T-helper 1 cell treated with Interleukin-12 subunit alpha and Interleukin-12 subunit beta and Interleukin-4 antibody, amounts not matched to agents 30 μg/mL and 1 μg/mL, for 36 hours (primary cell): ENCODE results near the gene POLD3.
"Not testable (repeated sequence)": the region's sequence is repeated elsewhere in the genome, so short reads cannot be mapped to it uniquely, and the experiment has no call there.

Source experiments
- H3K27ac Mint-ChIP-seq: one replicate; pipeline ENCODE4 v1.8.0; 2021; ENCODE audit warnings: mild to moderate bottlenecking, mixed read lengths
- H3K27me3 Mint-ChIP-seq: one replicate; pipeline ENCODE4 v1.8.0; 2021; ENCODE audit warnings: low read depth, mixed read lengths
- H3K36me3 Mint-ChIP-seq: one replicate; pipeline ENCODE4 v1.8.0; 2021; ENCODE audit warnings: low read depth, mixed read lengths
- H3K4me1 Mint-ChIP-seq: one replicate; pipeline ENCODE4 v1.8.0; 2021; ENCODE audit warnings: low read depth, mixed read lengths
- H3K4me3 Mint-ChIP-seq: one replicate; pipeline ENCODE4 v1.8.0; 2021; ENCODE audit warnings: mild to moderate bottlenecking, moderate library complexity, mixed read lengths
- H3K9me3 Mint-ChIP-seq: one replicate; pipeline ENCODE4 v1.8.0; 2021; ENCODE audit warnings: mixed read lengths

The POLD3 gene

GRCh38 chr11:74639533-74639932, 47.2 kb downstream of the POLD3 start:
- no peaks in the 10 kb centered on the region for H3K9me3 Mint-ChIP-seq
- H3K27me3 Mint-ChIP-seq: no peaks in the 10 kb centered on the region
- H3K4me3 Mint-ChIP-seq: no peak overlapping the region
- no peak overlapping the region for H3K27ac Mint-ChIP-seq
- peaks cover 55% of the 10 kb centered on the region for H3K36me3 Mint-ChIP-seq
- H3K4me1 Mint-ChIP-seq: no peaks in the 10 kb centered on the region

- Mint-ChIP-seq H3K36me3 (peaks cover 47% of the 10 kb centered on the region), H3K4me3 (no peak overlapping the region), H3K27ac (no peak overlapping the region), H3K9me3 (no peaks in the 10 kb centered on the region), H3K4me1 (no peaks in the 10 kb centered on the region), H3K27me3 (no peaks in the 10 kb centered on the region)
Observed at GRCh38 chr11:74641289-74641688, 48.9 kb downstream of the POLD3 start.

- Mint-ChIP-seq H3K36me3 (peaks cover 42% of the 10 kb centered on the region), H3K27me3 (no peaks in the 10 kb centered on the region), H3K9me3 (no peaks in the 10 kb centered on the region), H3K27ac (no peak overlapping the region), H3K4me3 (no peak overlapping the region), H3K4me1 (no peaks in the 10 kb centered on the region)
Observed at GRCh38 chr11:74641905-74642304, 49.5 kb downstream of the POLD3 start.

- Mint-ChIP-seq H3K27ac (peak overlapping the region; percentile 8), H3K4me1 (no peaks in the 10 kb centered on the region), H3K27me3 (no peaks in the 10 kb centered on the region), H3K9me3 (no peaks in the 10 kb centered on the region), H3K4me3 (no peak overlapping the region), H3K36me3 (peaks cover 35% of the 10 kb centered on the region)
Observed at GRCh38 chr11:74642912-74643311, 50.5 kb downstream of the POLD3 start.

- Mint-ChIP-seq H3K36me3 (peaks cover 39% of the 10 kb centered on the region), H3K4me1 (no peaks in the 10 kb centered on the region), H3K27ac (no peak overlapping the region), H3K4me3 (no peak overlapping the region), H3K9me3 (no peaks in the 10 kb centered on the region), H3K27me3 (no peaks in the 10 kb centered on the region)
Observed at GRCh38 chr11:74644081-74644480, 51.7 kb downstream of the POLD3 start.

- H3K4me3 Mint-ChIP-seq: no peak overlapping the region
- H3K27me3 Mint-ChIP-seq: no peaks in the 10 kb centered on the region
- no peaks in the 10 kb centered on the region for H3K9me3 Mint-ChIP-seq
- H3K4me1 Mint-ChIP-seq: no peaks in the 10 kb centered on the region
- H3K36me3 Mint-ChIP-seq: peaks cover 40% of the 10 kb centered on the region
- no peak overlapping the region for H3K27ac Mint-ChIP-seq
Observed at GRCh38 chr11:74646215-74646614, 53.8 kb downstream of the POLD3 start.

- no peak overlapping the region for H3K27ac Mint-ChIP-seq
- H3K36me3 Mint-ChIP-seq: peaks cover 38% of the 10 kb centered on the region
- H3K4me3 Mint-ChIP-seq: no peak overlapping the region
- H3K9me3 Mint-ChIP-seq: no peaks in the 10 kb centered on the region
- no peaks in the 10 kb centered on the region for H3K27me3 Mint-ChIP-seq
- no peaks in the 10 kb centered on the region for H3K4me1 Mint-ChIP-seq
Observed at GRCh38 chr11:74646954-74647353, 54.6 kb downstream of the POLD3 start.

GRCh38 chr11:74647404-74647803, 55.0 kb downstream of the POLD3 start:
- H3K9me3 Mint-ChIP-seq: no peaks in the 10 kb centered on the region
- H3K4me1 Mint-ChIP-seq: no peaks in the 10 kb centered on the region
- H3K36me3 Mint-ChIP-seq: peaks cover 40% of the 10 kb centered on the region
- H3K4me3 Mint-ChIP-seq: no peak overlapping the region
- H3K27me3 Mint-ChIP-seq: no peaks in the 10 kb centered on the region
- no peak overlapping the region for H3K27ac Mint-ChIP-seq

- H3K36me3 Mint-ChIP-seq: peaks cover 39% of the 10 kb centered on the region
- H3K27ac Mint-ChIP-seq: no peak overlapping the region
- no peaks in the 10 kb centered on the region for H3K9me3 Mint-ChIP-seq
- H3K4me3 Mint-ChIP-seq: no peak overlapping the region
- H3K27me3 Mint-ChIP-seq: no peaks in the 10 kb centered on the region
- no peaks in the 10 kb centered on the region for H3K4me1 Mint-ChIP-seq
Observed at GRCh38 chr11:74647831-74648230, 55.4 kb downstream of the POLD3 start.

GRCh38 chr11:74648894-74649293, 56.5 kb downstream of the POLD3 start:
- Mint-ChIP-seq H3K27me3 (no peaks in the 10 kb centered on the region), H3K4me3 (no peak overlapping the region), H3K27ac (no peak overlapping the region), H3K36me3 (peaks cover 38% of the 10 kb centered on the region), H3K9me3 (no peaks in the 10 kb centered on the region), H3K4me1 (no peaks in the 10 kb centered on the region)

- H3K4me1 Mint-ChIP-seq: no peaks in the 10 kb centered on the region
- H3K27me3 Mint-ChIP-seq: no peaks in the 10 kb centered on the region
- no peak overlapping the region for H3K27ac Mint-ChIP-seq
- peaks cover 39% of the 10 kb centered on the region for H3K36me3 Mint-ChIP-seq
- H3K4me3 Mint-ChIP-seq: no peak overlapping the region
- no peaks in the 10 kb centered on the region for H3K9me3 Mint-ChIP-seq
Observed at GRCh38 chr11:74650498-74650897, 58.1 kb downstream of the POLD3 start.

GRCh38 chr11:74654976-74655375, 62.6 kb downstream of the POLD3 start:
- Mint-ChIP-seq H3K4me1 (no peaks in the 10 kb centered on the region), H3K4me3 (no peak overlapping the region), H3K27ac (no peak overlapping the region), H3K36me3 (peaks cover 46% of the 10 kb centered on the region), H3K27me3 (no peaks in the 10 kb centered on the region), H3K9me3 (no peaks in the 10 kb centered on the region)

- not testable (repeated sequence) for H3K4me3 Mint-ChIP-seq, H3K9me3 Mint-ChIP-seq, H3K27ac Mint-ChIP-seq, H3K4me1 Mint-ChIP-seq, H3K27me3 Mint-ChIP-seq
- peaks cover 34% of the 10 kb centered on the region for H3K36me3 Mint-ChIP-seq
Observed at GRCh38 chr11:74659124-74659523, 66.7 kb downstream of the POLD3 start.

- H3K4me1 Mint-ChIP-seq: no peaks in the 10 kb centered on the region
- no peak overlapping the region for H3K27ac Mint-ChIP-seq
- no peaks in the 10 kb centered on the region for H3K27me3 Mint-ChIP-seq
- H3K9me3 Mint-ChIP-seq: peaks cover 7% of the 10 kb centered on the region
- H3K36me3 Mint-ChIP-seq: peaks cover 22% of the 10 kb centered on the region
- H3K4me3 Mint-ChIP-seq: no peak overlapping the region
Observed at GRCh38 chr11:74662487-74663103, 70.2 kb downstream of the POLD3 start.

- no peak overlapping the region for H3K4me3 Mint-ChIP-seq
- no peaks in the 10 kb centered on the region for H3K27me3 Mint-ChIP-seq
- H3K9me3 Mint-ChIP-seq: peaks cover 7% of the 10 kb centered on the region
- no peaks in the 10 kb centered on the region for H3K4me1 Mint-ChIP-seq
- no peak overlapping the region for H3K27ac Mint-ChIP-seq
- peaks cover 21% of the 10 kb centered on the region for H3K36me3 Mint-ChIP-seq
Observed at GRCh38 chr11:74663315-74663714, 70.9 kb downstream of the POLD3 start.
